ENCODE results near the gene UBL3.

Gene UBL3

GRCh38 chr13:29852472-29853054 lies 2.1 kb upstream of the UBL3 start:
- no peak for DNase-seq (ENCODE audit: low read depth)
- H3K4me3 ChIP-seq (ENCODE audit: low read depth, low read length): no peak overlapping the region
- no peak for TF ChIP-seq POLR2A (IDR thresholded peaks at IDR 0.05; ENCODE audit: extremely low read depth, insufficient read length)
- no peak for TF ChIP-seq MAX (IDR thresholded peaks at IDR 0.05; ENCODE audit: low read depth, low read length)
- TF ChIP-seq CTCF (IDR thresholded peaks at IDR 0.05; ENCODE audit: low read depth, low read length): no peak
- TF ChIP-seq MYC (IDR thresholded peaks at IDR 0.05; ENCODE audit: low read depth, low read length): no peak

- H3K4me3 ChIP-seq (ENCODE audit: low read depth, low read length): peak overlapping the region; percentile 76
- TF ChIP-seq MAX (IDR thresholded peaks at IDR 0.05; ENCODE audit: low read depth, low read length): no peak
- peak; percentile 67 for DNase-seq (ENCODE audit: low read depth)
Observed at GRCh38 chr13:29849731-29850212, 645 bp downstream of the UBL3 start.

GRCh38 chr13:29849071-29849631 lies 1.3 kb downstream of the UBL3 start:
- TF ChIP-seq MAX (IDR thresholded peaks at IDR 0.05; ENCODE audit: low read depth, low read length) (0 out of 2 replicates have a peak, but pooled peaks have one; percentile 29), MYC (IDR thresholded peaks at IDR 0.05; ENCODE audit: low read depth, low read length) (peak; percentile 61; the same call in 1 of the 2 replicates), POLR2A (IDR thresholded peaks at IDR 0.05; ENCODE audit: extremely low read depth, insufficient read length) (no peak), CTCF (IDR thresholded peaks at IDR 0.05; ENCODE audit: low read depth, low read length) (no peak)
- peak; percentile 80 for DNase-seq (ENCODE audit: low read depth)
- peak overlapping the region; percentile 76 for H3K4me3 ChIP-seq (ENCODE audit: low read depth, low read length)

GRCh38 chr13:29847501-29847983 lies 2.9 kb downstream of the UBL3 start:
- DNase-seq (ENCODE audit: low read depth): peak; percentile 24
- peak overlapping the region; percentile 52 for H3K4me3 ChIP-seq (ENCODE audit: low read depth, low read length)
- no peak for TF ChIP-seq MYC (IDR thresholded peaks at IDR 0.05; ENCODE audit: low read depth, low read length)
- TF ChIP-seq MAX (IDR thresholded peaks at IDR 0.05; ENCODE audit: low read depth, low read length): no peak
- TF ChIP-seq POLR2A (IDR thresholded peaks at IDR 0.05; ENCODE audit: extremely low read depth, insufficient read length): no peak
- TF ChIP-seq CTCF (IDR thresholded peaks at IDR 0.05; ENCODE audit: low read depth, low read length): no peak

- peak overlapping the region; percentile 52 for H3K4me3 ChIP-seq (ENCODE audit: low read depth, low read length)
- DNase-seq (ENCODE audit: low read depth): no peak
- TF ChIP-seq POLR2A (IDR thresholded peaks at IDR 0.05; ENCODE audit: extremely low read depth, insufficient read length): no peak
- no peak for TF ChIP-seq MYC (IDR thresholded peaks at IDR 0.05; ENCODE audit: low read depth, low read length)
- TF ChIP-seq CTCF (IDR thresholded peaks at IDR 0.05; ENCODE audit: low read depth, low read length): no peak
- TF ChIP-seq MAX (IDR thresholded peaks at IDR 0.05; ENCODE audit: low read depth, low read length): no peak
Observed at GRCh38 chr13:29846475-29847256, 3.8 kb downstream of the UBL3 start.
